Neural progenitor cell (in vitro differentiated cells): ENCODE results near the gene DPYD. TPM values are rescaled to one million over a fixed set of nuclear protein-coding genes. Genes with fewer than 3 reads are reported as not detected.

ENCODE experiments used
- DNase-seq: peaks from one replicate; pipeline ENCODE4 v3.0.0-alpha.2; 2016; ENCODE audit warnings: low spot score
- H2AFZ ChIP-seq: fragments of 200-600 bp; sonication (generic); replicated peaks from 2 replicates; pipeline ENCODE4 v1.6.1; 2016; ENCODE audit warnings: antibody characterized with exemption
- H3F3A ChIP-seq: fragments of 200-600 bp; sonication (generic); 2 replicates; pipeline ENCODE4 v1.6.1; 2016; ENCODE audit warnings: antibody characterized with exemption, low read depth
- H3K27ac ChIP-seq: fragments of 200-600 bp; sonication (generic); 2 replicates; pipeline ENCODE4 v1.5.1; 2016; ENCODE audit warnings: mild to moderate bottlenecking
- H3K27me3 ChIP-seq: fragments of 200-600 bp; sonication (generic); 2 replicates; pipeline ENCODE4 v1.6.1; 2016; ENCODE audit warnings: mild to moderate bottlenecking, moderate library complexity
- H3K36me3 ChIP-seq: fragments of 200-600 bp; sonication (generic); 2 replicates; pipeline ENCODE4 v1.5.1; 2016
- H3K4me1 ChIP-seq: fragments of 200-600 bp; sonication (generic); 2 replicates; pipeline ENCODE4 v1.6.1; 2016; ENCODE audit warnings: mixed run types
- H3K4me2 ChIP-seq: fragments of 200-600 bp; sonication (generic); 2 replicates; pipeline ENCODE4 v1.6.1; 2016
- H3K4me3 ChIP-seq: fragments of 200-600 bp; sonication (generic); 2 replicates; pipeline ENCODE4 v1.5.1; 2016
- H3K79me2 ChIP-seq: fragments of 200-600 bp; sonication (generic); 2 replicates; pipeline ENCODE4 v1.6.1; 2016; ENCODE audit warnings: low read depth
- H3K9ac ChIP-seq: fragments of 200-600 bp; sonication (generic); 2 replicates; pipeline ENCODE4 v1.6.1; 2016
- H3K9me3 ChIP-seq: fragments of 200-600 bp; sonication (generic); 2 replicates; pipeline ENCODE4 v1.5.1; 2016; ENCODE audit warnings: low read depth
- H4K20me1 ChIP-seq: fragments of 200-600 bp; sonication (generic); 2 replicates; pipeline ENCODE4 v1.6.1; 2016; ENCODE audit warnings: low read depth
- H3K27ac Mint-ChIP-seq: 3 replicates; pipeline ENCODE4 v1.8.0; 2021; ENCODE audit warnings: mixed read lengths
- H3K27me3 Mint-ChIP-seq: 2 replicates; pipeline ENCODE4 v1.8.0; 2022; ENCODE audit warnings: low read depth, mild to moderate bottlenecking, inconsistent platforms, moderate library complexity, mixed read lengths; ENCODE audit not compliant: insufficient read depth
- H3K36me3 Mint-ChIP-seq: 3 replicates; pipeline ENCODE4 v1.8.0; 2021; ENCODE audit warnings: mixed read lengths
- H3K4me1 Mint-ChIP-seq: 3 replicates; pipeline ENCODE4 v1.8.0; 2021; ENCODE audit warnings: mixed read lengths
- H3K4me3 Mint-ChIP-seq: 3 replicates; pipeline ENCODE4 v1.8.0; 2021; ENCODE audit warnings: mild to moderate bottlenecking, moderate library complexity, mixed read lengths
- H3K9me3 Mint-ChIP-seq: 3 replicates; pipeline ENCODE4 v1.8.0; 2020; ENCODE audit warnings: mixed read lengths
- EZH2 ChIP-seq: fragments of 200-600 bp; sonication (generic); IDR thresholded peaks from 2 replicates; pipeline ENCODE4 v1.6.1; 2017; ENCODE audit warnings: antibody characterized with exemption, mild to moderate bottlenecking, moderate library complexity
- EZH2phosphoT487 ChIP-seq: fragments of 200-600 bp; sonication (generic); IDR thresholded peaks from 2 replicates; pipeline ENCODE4 v1.6.1; 2017; ENCODE audit warnings: antibody characterized with exemption
- total RNA-seq: library from RNA; depleted of rRNA; stranded (reverse); fragments of >200 nt; gene quantifications from 2 replicates; pipeline ENCODE4 v1.2.3, GENCODE V29; 2015; ENCODE audit warnings: low replicate concordance
- TF ChIP-seq, protein P1 (sequence below): fragments of 200-600 bp; sonication (generic); IDR thresholded peaks from 2 replicates; pipeline ENCODE4 v1.5.1; 2017; ENCODE audit warnings: antibody characterized with exemption, mild to moderate bottlenecking

Gene DPYD
- total RNA-seq, 1 donor from 2014 or later = 0.43 TPM

DNA sequence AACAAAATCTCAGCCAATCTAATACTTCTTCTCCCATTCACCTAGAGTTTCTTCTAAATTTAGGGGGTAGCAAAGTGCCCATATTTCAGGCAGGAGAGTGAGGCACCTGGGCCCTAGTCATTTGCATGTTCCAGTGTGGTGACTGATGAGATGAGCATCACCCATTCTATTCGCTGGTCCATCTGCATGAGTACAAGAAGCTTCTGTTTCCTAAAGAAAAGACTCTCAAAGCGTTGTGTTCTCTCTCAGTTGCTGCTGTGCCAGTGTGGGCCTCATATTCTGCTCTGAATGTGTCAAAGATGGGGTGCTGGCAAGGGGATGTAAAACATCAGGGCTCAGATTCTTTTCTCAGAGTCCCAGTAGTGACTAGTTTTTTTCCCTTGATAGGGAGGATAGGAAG lies 16.1 kb upstream of the DPYD start:
- Histone ChIP-seq H3K4me1 (peaks cover 5% of the 10 kb centered on the region), H3K9ac (no peak overlapping the region), H3K36me3 (no peaks in the 10 kb centered on the region), H3K27ac (no peak overlapping the region), H4K20me1 (no peaks in the 10 kb centered on the region), H3K9me3 (no peaks in the 10 kb centered on the region), H2AFZ (no peak overlapping the region), H3K4me2 (no peak overlapping the region), H3K27me3 (no peaks in the 10 kb centered on the region), H3K4me3 (no peak overlapping the region), H3F3A (no peaks in the 10 kb centered on the region), H3K79me2 (no peaks in the 10 kb centered on the region)
- H3K27me3 Mint-ChIP-seq = peaks cover 4% of the 10 kb centered on the region
- peaks cover 21% of the 10 kb centered on the region for H3K4me1 Mint-ChIP-seq
- H3K4me3 Mint-ChIP-seq = no peak overlapping the region
- TF ChIP-seq EZH2phosphoT487 = no peak
- no peak for TF ChIP-seq EZH2
- TF ChIP-seq, protein P1, sequence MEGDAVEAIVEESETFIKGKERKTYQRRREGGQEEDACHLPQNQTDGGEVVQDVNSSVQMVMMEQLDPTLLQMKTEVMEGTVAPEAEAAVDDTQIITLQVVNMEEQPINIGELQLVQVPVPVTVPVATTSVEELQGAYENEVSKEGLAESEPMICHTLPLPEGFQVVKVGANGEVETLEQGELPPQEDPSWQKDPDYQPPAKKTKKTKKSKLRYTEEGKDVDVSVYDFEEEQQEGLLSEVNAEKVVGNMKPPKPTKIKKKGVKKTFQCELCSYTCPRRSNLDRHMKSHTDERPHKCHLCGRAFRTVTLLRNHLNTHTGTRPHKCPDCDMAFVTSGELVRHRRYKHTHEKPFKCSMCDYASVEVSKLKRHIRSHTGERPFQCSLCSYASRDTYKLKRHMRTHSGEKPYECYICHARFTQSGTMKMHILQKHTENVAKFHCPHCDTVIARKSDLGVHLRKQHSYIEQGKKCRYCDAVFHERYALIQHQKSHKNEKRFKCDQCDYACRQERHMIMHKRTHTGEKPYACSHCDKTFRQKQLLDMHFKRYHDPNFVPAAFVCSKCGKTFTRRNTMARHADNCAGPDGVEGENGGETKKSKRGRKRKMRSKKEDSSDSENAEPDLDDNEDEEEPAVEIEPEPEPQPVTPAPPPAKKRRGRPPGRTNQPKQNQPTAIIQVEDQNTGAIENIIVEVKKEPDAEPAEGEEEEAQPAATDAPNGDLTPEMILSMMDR = no peak
- DNase-seq = no peak
- H3K36me3 Mint-ChIP-seq = no peaks in the 10 kb centered on the region
- no peaks in the 10 kb centered on the region for H3K9me3 Mint-ChIP-seq
- no peak overlapping the region for H3K27ac Mint-ChIP-seq

DNA sequence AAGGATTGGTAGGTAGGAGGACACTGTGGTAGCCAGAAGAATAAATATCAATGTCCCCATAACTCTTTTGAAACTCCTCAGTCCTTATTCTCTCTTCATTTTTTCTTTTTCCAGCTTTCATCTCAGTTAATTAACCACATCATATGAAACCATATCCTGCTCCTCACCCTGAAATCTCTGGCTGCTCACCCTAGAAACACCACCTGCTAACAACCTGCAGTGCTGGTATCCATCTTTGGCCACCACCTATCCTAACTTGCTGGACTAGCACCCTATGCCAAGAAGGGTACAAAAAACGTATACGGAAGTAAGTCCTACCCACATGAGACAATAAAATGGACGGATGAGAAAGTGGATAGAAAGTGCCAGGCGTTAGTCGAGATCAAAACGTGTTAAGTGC lies 13.7 kb upstream of the DPYD start:
- no peak overlapping the region for H3K4me2 ChIP-seq
- Mint-ChIP-seq H3K4me1 (peaks cover 21% of the 10 kb centered on the region), H3K9me3 (no peaks in the 10 kb centered on the region), H3K4me3 (no peak overlapping the region), H3K36me3 (no peaks in the 10 kb centered on the region), H3K27ac (peak overlapping the region; percentile 39), H3K27me3 (peaks cover 4% of the 10 kb centered on the region)
- no peaks in the 10 kb centered on the region for H3K9me3 ChIP-seq
- no peaks in the 10 kb centered on the region for H3K79me2 ChIP-seq
- peaks cover 5% of the 10 kb centered on the region for H3K4me1 ChIP-seq
- no peak overlapping the region for H3K27ac ChIP-seq
- H3K27me3 ChIP-seq = no peaks in the 10 kb centered on the region
- H4K20me1 ChIP-seq = no peaks in the 10 kb centered on the region
- TF ChIP-seq EZH2phosphoT487 = no peak
- TF ChIP-seq EZH2 = no peak
- TF ChIP-seq, protein P1 = no peak
- H2AFZ ChIP-seq = no peak overlapping the region
- no peaks in the 10 kb centered on the region for H3K36me3 ChIP-seq
- no peak overlapping the region for H3K4me3 ChIP-seq
- no peak for DNase-seq
- no peaks in the 10 kb centered on the region for H3F3A ChIP-seq
- no peak overlapping the region for H3K9ac ChIP-seq

DNA sequence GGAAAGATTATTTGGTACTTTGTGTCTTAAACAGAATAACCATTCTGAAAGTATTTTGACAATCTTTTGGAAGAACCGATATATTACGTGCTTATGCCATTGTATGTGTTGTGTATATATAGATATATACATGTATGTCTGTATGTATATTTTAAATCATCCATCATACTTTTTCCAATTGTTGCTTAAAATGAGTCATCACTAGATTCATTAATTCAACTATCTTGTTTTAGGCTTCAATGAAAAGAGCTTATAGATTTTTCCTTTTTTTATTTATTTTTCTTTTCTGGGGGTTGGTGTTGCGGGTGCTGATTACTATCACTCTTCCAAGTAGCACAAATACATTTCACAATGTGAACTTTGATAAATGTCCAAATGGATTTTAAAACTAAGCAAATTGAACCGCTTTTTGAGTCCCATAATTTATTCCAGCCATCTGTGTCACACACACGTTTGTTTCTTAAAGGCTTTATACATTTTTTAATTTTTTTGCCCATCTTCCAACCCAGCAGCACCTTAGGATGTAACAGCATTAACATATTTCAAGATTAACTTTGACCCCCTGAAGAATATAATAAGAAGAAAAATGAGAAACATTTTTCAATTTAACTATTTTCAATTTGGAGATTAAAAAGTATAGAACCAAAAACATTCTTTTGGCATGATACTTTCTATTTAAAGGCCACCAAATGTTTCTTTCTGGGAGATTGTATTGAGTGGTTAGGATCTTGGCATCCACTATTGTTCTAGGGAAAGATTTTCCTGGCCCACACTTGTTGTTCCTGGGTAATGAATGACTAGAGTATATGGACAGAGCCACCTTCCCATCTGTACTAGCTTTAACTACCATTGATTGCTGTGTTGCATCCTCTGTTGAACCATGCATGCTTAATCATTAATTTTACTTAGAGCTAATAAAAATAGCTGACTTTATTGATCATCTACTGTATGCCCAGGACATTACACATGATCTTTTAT lies 9.3 kb upstream of the DPYD start:
- Histone ChIP-seq H3K27ac (no peak overlapping the region), H3K9ac (no peak overlapping the region), H3F3A (no peaks in the 10 kb centered on the region), H3K4me1 (peaks cover 5% of the 10 kb centered on the region), H3K36me3 (no peaks in the 10 kb centered on the region), H4K20me1 (no peaks in the 10 kb centered on the region), H3K4me3 (no peak overlapping the region), H3K9me3 (no peaks in the 10 kb centered on the region), H3K27me3 (no peaks in the 10 kb centered on the region), H3K4me2 (no peak overlapping the region), H2AFZ (no peak overlapping the region), H3K79me2 (no peaks in the 10 kb centered on the region)
- Mint-ChIP-seq H3K27ac (no peak overlapping the region), H3K27me3 (peaks cover 2% of the 10 kb centered on the region), H3K9me3 (no peaks in the 10 kb centered on the region), H3K4me1 (peaks cover 31% of the 10 kb centered on the region), H3K36me3 (no peaks in the 10 kb centered on the region), H3K4me3 (no peak overlapping the region)
- DNase-seq = no peak
- TF ChIP-seq EZH2 (no peak), EZH2phosphoT487 (no peak)
- TF ChIP-seq, protein P1 = no peak
